Stimulated activated CD8-positive, alpha-beta memory T cell treated with anti-CD3 and anti-CD28 coated beads, Interleukin-12 subunit alpha, Interleukin-12 subunit beta, amount 100 ng/mL, for 4 hours (primary cell): ENCODE data around the gene SLC15A4.

Experiments used
- DNase-seq: peaks from one replicate; pipeline ENCODE4 v3.0.0-alpha.2; 2020; ENCODE audit warnings: low read depth

SLC15A4 gene

GRCh38 chr12:128754275-128754674, 69.5 kb downstream of the SLC15A4 start:
- DNase-seq = no peak

GRCh38 chr12:128753438-128753837, 70.3 kb downstream of the SLC15A4 start:
- no peak for DNase-seq

- no peak for DNase-seq
Measured at GRCh38 chr12:128752386-128752785, 71.4 kb downstream of the SLC15A4 start.

- no peak for DNase-seq
Measured at GRCh38 chr12:128747441-128747840, 76.3 kb downstream of the SLC15A4 start.

- no peak for DNase-seq
Measured at GRCh38 chr12:128745772-128746689, 77.7 kb downstream of the SLC15A4 start.

GRCh38 chr12:128743916-128744315, 79.8 kb downstream of the SLC15A4 start:
- DNase-seq = no peak
